ENCODE results near the gene ELP1.
A peak's percentile ranks its signal among the peaks of the same experiment; 100 is the strongest.
"Not testable (repeated sequence)": the region's sequence is repeated elsewhere in the genome, so short reads cannot be mapped to it uniquely, and the experiment has no call there.

ELP1 gene

GRCh38 chr9:108911820-108912219 lies 22.1 kb downstream of the ELP1 start:
- DNase-seq (ENCODE audit: low read depth) = no peak
- H3K4me3 ChIP-seq (ENCODE audit: low read length) = no peak overlapping the region
- TF ChIP-seq CTCF (IDR thresholded peaks at IDR 0.05; ENCODE audit: insufficient read depth, low read depth, low read length, missing control alignments) = no peak

DNA sequence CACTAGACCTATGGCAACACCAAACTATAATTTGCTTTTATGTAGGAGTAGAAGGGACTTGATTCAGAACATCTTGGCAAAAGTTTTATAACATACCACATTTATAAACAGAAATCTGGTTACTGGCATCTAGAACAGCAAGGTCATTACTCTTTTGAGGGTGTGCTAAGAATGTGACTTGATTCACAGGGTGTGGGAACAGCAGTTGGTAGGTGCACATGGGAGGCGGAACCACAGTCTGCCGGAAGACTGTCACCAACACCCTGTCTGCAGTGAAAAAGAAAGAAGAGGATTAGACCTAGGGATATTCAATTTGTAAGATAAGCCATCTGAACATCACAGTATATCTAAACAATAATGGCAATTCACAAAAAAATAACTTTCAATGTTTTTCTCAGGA lies 23.0 kb downstream of the ELP1 start:
- no peak for TF ChIP-seq CTCF (IDR thresholded peaks at IDR 0.05; ENCODE audit: insufficient read depth, low read depth, low read length, missing control alignments)
- DNase-seq (ENCODE audit: low read depth) = no peak
- H3K4me3 ChIP-seq (ENCODE audit: low read length) = no peak overlapping the region

GRCh38 chr9:108910402-108910801 lies 23.5 kb downstream of the ELP1 start:
- TF ChIP-seq CTCF (IDR thresholded peaks at IDR 0.05; ENCODE audit: insufficient read depth, low read depth, low read length, missing control alignments) = no peak
- DNase-seq (ENCODE audit: low read depth) = peak; percentile 6
- H3K4me3 ChIP-seq (ENCODE audit: low read length) = no peak overlapping the region

- H3K4me3 ChIP-seq (ENCODE audit: low read length) = no peak overlapping the region
- DNase-seq (ENCODE audit: low read depth) = no peak
- TF ChIP-seq CTCF (IDR thresholded peaks at IDR 0.05; ENCODE audit: insufficient read depth, low read depth, low read length, missing control alignments) = no peak
These were observed 28.4 kb downstream of the ELP1 start for GRCh38 chr9:108905494-108905893.

GRCh38 chr9:108904161-108904560 lies 29.8 kb downstream of the ELP1 start:
- no peak overlapping the region for H3K4me3 ChIP-seq (ENCODE audit: low read length)
- TF ChIP-seq CTCF (IDR thresholded peaks at IDR 0.05; ENCODE audit: insufficient read depth, low read depth, low read length, missing control alignments) = no peak
- no peak for DNase-seq (ENCODE audit: low read depth)

GRCh38 chr9:108903420-108904103 lies 30.4 kb downstream of the ELP1 start:
- H3K4me3 ChIP-seq (ENCODE audit: low read length) = no peak overlapping the region
- peak; percentile 41 for DNase-seq (ENCODE audit: low read depth)
- no peak for TF ChIP-seq CTCF (IDR thresholded peaks at IDR 0.05; ENCODE audit: insufficient read depth, low read depth, low read length, missing control alignments)

DNA sequence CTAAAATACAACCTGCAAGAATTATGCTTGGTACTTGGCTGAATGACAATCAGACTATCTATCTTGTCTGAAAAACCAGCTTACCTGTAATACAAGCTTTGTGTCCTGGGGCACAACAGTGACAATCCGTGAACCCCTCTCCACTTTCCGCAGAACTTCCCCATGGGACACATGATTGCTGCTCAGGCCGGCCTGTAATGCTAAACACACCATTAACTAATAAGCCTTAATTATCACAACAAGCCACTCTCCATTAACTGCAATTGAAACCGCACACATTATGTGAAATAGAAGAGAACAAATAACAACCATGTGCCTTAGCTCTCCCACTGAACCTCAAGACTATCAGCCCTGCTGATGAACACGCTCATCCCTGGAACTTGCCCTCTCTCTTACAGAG lies 33.7 kb downstream of the ELP1 start:
- H3K4me3 ChIP-seq (ENCODE audit: low read length) = no peak overlapping the region
- no peak for TF ChIP-seq CTCF (IDR thresholded peaks at IDR 0.05; ENCODE audit: insufficient read depth, low read depth, low read length, missing control alignments)
- no peak for DNase-seq (ENCODE audit: low read depth)

DNA sequence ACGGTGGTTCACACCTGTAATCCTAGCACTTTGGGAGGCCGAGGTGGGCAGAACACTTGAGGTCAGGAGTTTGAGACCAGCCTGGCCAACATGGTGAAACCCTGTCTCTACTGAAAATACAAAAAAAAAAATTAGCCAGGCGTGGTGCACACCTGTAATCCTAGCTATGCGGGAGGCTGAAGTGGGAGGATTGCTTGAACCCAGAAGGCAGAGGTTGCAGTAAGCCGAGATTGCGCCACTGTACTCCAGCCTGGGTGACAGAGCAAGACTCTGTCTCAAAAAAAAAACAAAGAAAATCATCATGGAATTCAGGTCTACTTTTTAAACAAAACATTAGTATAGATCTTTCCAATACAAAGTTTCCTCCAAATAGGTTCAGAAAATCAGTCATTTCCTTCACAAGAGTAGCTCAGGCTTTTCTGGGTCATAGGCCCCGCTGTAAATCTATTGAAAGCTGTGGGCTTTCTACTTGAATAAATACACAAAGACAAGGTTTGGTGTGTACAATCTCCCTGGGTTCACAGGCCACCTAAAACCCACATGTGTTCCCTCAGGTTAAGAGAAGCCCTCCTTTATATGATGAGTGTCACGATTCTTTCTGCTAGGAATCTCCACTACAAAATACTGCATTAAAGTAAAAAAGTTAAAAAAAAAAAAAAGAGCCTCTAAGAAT lies 34.8 kb downstream of the ELP1 start:
- H3K4me3 ChIP-seq (ENCODE audit: low read length); DNase-seq (ENCODE audit: low read depth): not testable (repeated sequence)

Data from epithelial cell of esophagus (primary cell).